GM21737 (cell line): Measurements from ENCODE around the gene TPM2.
A peak's percentile ranks its signal among the peaks of the same experiment; 100 is the strongest.

Experiments
- ATAC-seq: cut with Tn5 transposase; IDR thresholded peaks from one replicate; pipeline ENCODE4 v1.9.1; 2021; ENCODE audit warnings: mild to moderate bottlenecking, moderate library complexity; ENCODE audit not compliant: unreplicated experiment

Gene TPM2

GRCh38 chr9:35679091-35679490 lies 10.6 kb downstream of the TPM2 start:
- no peak for ATAC-seq

- ATAC-seq, result no peak
Measured at GRCh38 chr9:35675732-35676392, 13.9 kb downstream of the TPM2 start.

- ATAC-seq, result no peak
Measured at GRCh38 chr9:35675204-35675603, 14.5 kb downstream of the TPM2 start.

- no peak for ATAC-seq
Measured at GRCh38 chr9:35674025-35674361, 15.7 kb downstream of the TPM2 start.

- ATAC-seq, result no peak
Measured at GRCh38 chr9:35673132-35674024, 16.3 kb downstream of the TPM2 start, which contains the start of gene CA9. Gene CA9 (plus strand): TSS chr9:35673928. CDS start chr9:35673960, 32 bp downstream.

- ATAC-seq, result no peak
Measured at GRCh38 chr9:35669331-35670145, 20.2 kb downstream of the TPM2 start.

- ATAC-seq, result no peak
Measured at GRCh38 chr9:35667939-35668338, 21.8 kb downstream of the TPM2 start.

- ATAC-seq, result no peak
Measured at GRCh38 chr9:35666549-35666948, 23.2 kb downstream of the TPM2 start.

- ATAC-seq, result no peak
Measured at GRCh38 chr9:35666045-35666444, 23.7 kb downstream of the TPM2 start.

GRCh38 chr9:35665471-35665818 lies 24.3 kb downstream of the TPM2 start:
- ATAC-seq, result no peak

GRCh38 chr9:35664531-35665470 lies 24.9 kb downstream of the TPM2 start, which contains the start of gene ARHGEF39:
Gene ARHGEF39 (minus strand): TSS chr9:35665195. CDS start chr9:35665169, 26 bp downstream.
- peak; percentile 73 for ATAC-seq

- no peak for ATAC-seq
Measured at GRCh38 chr9:35662437-35662836, 27.3 kb downstream of the TPM2 start.

- no peak for ATAC-seq
Measured at GRCh38 chr9:35661756-35662350, 27.9 kb downstream of the TPM2 start.

GRCh38 chr9:35660966-35661415 lies 28.7 kb downstream of the TPM2 start:
- ATAC-seq, result no peak

- ATAC-seq, result no peak
Measured at GRCh38 chr9:35659340-35659739, 30.4 kb downstream of the TPM2 start.

- ATAC-seq, result no peak
Measured at GRCh38 chr9:35658968-35659220, 30.8 kb downstream of the TPM2 start.

GRCh38 chr9:35658137-35658967 lies 31.4 kb downstream of the TPM2 start, which contains the start of gene CCDC107:
Gene CCDC107 (plus strand): TSS chr9:35658292. CDS start chr9:35658380, 88 bp downstream.
- peak; percentile 52 for ATAC-seq

- peak; percentile 80 for ATAC-seq
Measured at GRCh38 chr9:35657546-35658136, 32.1 kb downstream of the TPM2 start, which contains the start of gene RMRP. Gene RMRP (minus strand): TSS chr9:35658019.
